Omental fat pad (tissue), 4 donors: ENCODE results near the gene TRPM3. TPM values are rescaled to one million over a fixed set of nuclear protein-coding genes. Genes with fewer than 3 reads are reported as not detected.

Experiments
- ATAC-seq: fragments of 150-250 bp; one replicate; pipeline ENCODE4 v1.9.1; 2016; ENCODE audit warnings: mild to moderate bottlenecking, moderate library complexity; ENCODE audit not compliant: low FRiP score
- DNase-seq: peaks from one replicate; pipeline ENCODE4 v3.0.0-alpha.2; 2019; ENCODE audit warnings: low spot score
- CTCF ChIP-seq, 3 donors: fragments of 450-650 bp; IDR thresholded peaks; one replicate each; pipeline ENCODE4 v1.5.1; 2016 to 2017; ENCODE audit warnings: antibody characterized with exemption in 3 of 3, mild to moderate bottlenecking in 3 of 3, moderate library complexity in 2 of 3
- total RNA-seq, 4 donors: library from RNA; depleted of rRNA; stranded (reverse); fragments of >200 nt; gene quantifications; one replicate each; pipeline ENCODE4 v1.1.0, GENCODE V29; 2016

The TRPM3 gene
- total RNA-seq, 4 donors from 2014 or later = 0.60 to 9.3 (median 1.5) TPM

GRCh38 chr9:70902171-70902570 is 219.2 kb downstream of the TRPM3 start:
- no peak for DNase-seq
- no peak for ATAC-seq
- no peak for TF ChIP-seq CTCF (IDR thresholded peaks at IDR 0.05)

- DNase-seq (no peak), ATAC-seq (no peak)
- TF ChIP-seq CTCF (IDR thresholded peaks at IDR 0.05) = no peak
Measured at GRCh38 chr9:70901746-70902145, 219.7 kb downstream of the TRPM3 start.

GRCh38 chr9:70901013-70901412 is 220.4 kb downstream of the TRPM3 start:
- no peak for DNase-seq
- no peak for TF ChIP-seq CTCF (IDR thresholded peaks at IDR 0.05)

GRCh38 chr9:70893580-70894122 is 227.8 kb downstream of the TRPM3 start:
- ATAC-seq = no peak
- DNase-seq = no peak
- no peak for TF ChIP-seq CTCF (IDR thresholded peaks at IDR 0.05)

More at GRCh38 chr9:70901013-70901412, 220.4 kb downstream of the TRPM3 start:
- no peak for ATAC-seq

- TF ChIP-seq CTCF (IDR thresholded peaks at IDR 0.05) = no peak
- ATAC-seq = no peak
- DNase-seq = no peak
Measured at GRCh38 chr9:70888471-70888870, 232.9 kb downstream of the TRPM3 start.

- no peak for DNase-seq
- TF ChIP-seq CTCF (IDR thresholded peaks at IDR 0.05) = no peak
- no peak for ATAC-seq
Measured at GRCh38 chr9:70887826-70888225, 233.6 kb downstream of the TRPM3 start.

GRCh38 chr9:70883963-70884793 is 237.2 kb downstream of the TRPM3 start:
- TF ChIP-seq CTCF (IDR thresholded peaks at IDR 0.05) = no peak
- ATAC-seq = no peak
- DNase-seq = no peak
